ENCODE measurements around the gene IL1R2. TPM values are rescaled to one million over a fixed set of nuclear protein-coding genes. Genes with fewer than 3 reads are reported as not detected.
A peak's percentile ranks its signal among the peaks of the same experiment; 100 is the strongest.

IL1R2 gene
- total and polyA plus RNA-seq, 2 of the 13 experiments (the other 11 are each of a cell fraction or from before 2014, with no cell fraction given) = 3.6 to 7.3 TPM

DNA sequence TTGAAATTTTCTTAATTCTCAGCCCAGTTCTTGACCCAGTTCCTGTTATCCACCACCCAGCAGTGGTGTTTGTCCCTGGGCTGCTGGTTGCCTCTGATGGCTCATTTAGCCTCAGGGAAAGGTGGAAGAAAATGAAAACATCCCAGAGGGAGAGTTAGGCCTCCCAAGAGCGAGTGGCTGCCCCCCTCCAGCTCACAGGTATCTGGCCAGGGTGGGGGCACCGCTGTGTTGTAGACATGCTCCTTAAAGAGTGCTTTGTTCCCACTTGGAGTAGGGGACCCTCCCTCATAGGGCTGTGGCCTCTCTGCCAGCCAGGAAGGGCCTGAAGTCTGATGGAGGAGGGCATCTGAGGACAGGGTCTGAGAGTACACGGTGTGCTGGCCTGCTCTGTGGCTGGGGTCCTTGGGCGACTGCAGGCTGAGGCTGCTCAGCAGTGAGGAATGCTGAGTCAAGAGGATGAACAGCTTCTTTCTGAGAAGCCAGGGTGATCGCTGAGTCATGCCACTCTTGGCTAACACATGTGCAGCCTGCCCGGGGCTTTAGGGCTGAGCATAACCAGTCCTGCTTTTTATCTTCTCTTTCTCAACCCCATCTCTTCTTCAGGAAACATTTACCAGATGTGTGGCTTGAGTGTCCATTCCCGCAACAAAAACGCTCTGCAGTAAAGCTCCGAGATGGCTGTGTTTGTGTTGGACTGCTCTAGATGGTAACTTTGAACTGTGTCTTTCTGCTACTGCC is 72.3 kb downstream of the IL1R2 start (continued):
- TF ChIP-seq, protein P1, sequence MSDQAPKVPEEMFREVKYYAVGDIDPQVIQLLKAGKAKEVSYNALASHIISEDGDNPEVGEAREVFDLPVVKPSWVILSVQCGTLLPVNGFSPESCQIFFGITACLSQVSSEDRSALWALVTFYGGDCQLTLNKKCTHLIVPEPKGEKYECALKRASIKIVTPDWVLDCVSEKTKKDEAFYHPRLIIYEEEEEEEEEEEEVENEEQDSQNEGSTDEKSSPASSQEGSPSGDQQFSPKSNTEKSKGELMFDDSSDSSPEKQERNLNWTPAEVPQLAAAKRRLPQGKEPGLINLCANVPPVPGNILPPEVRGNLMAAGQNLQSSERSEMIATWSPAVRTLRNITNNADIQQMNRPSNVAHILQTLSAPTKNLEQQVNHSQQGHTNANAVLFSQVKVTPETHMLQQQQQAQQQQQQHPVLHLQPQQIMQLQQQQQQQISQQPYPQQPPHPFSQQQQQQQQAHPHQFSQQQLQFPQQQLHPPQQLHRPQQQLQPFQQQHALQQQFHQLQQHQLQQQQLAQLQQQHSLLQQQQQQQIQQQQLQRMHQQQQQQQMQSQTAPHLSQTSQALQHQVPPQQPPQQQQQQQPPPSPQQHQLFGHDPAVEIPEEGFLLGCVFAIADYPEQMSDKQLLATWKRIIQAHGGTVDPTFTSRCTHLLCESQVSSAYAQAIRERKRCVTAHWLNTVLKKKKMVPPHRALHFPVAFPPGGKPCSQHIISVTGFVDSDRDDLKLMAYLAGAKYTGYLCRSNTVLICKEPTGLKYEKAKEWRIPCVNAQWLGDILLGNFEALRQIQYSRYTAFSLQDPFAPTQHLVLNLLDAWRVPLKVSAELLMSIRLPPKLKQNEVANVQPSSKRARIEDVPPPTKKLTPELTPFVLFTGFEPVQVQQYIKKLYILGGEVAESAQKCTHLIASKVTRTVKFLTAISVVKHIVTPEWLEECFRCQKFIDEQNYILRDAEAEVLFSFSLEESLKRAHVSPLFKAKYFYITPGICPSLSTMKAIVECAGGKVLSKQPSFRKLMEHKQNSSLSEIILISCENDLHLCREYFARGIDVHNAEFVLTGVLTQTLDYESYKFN (CRISPR knock-in tag; conservative IDR thresholded peaks at IDR 0.05) = no peak; the same call in none of the 2 replicates
- TF ChIP-seq ZNF839 (CRISPR knock-in tag; IDR thresholded peaks at IDR 0.05; ENCODE audit: borderline replicate concordance) (0 out of 2 replicates have a peak, but pooled peaks have one; percentile 51), SP4 (CRISPR knock-in tag; IDR thresholded peaks at IDR 0.05) (peak; percentile 47; the same call in 1 of the 2 replicates), MXD4 (CRISPR knock-in tag; IDR thresholded peaks at IDR 0.05) (peak; percentile 81; the same call in 1 of the 2 replicates), ZMYM4 (CRISPR knock-in tag; IDR thresholded peaks at IDR 0.05) (0 out of 2 replicates have a peak, but pooled peaks have one; percentile 31), SALL1 (CRISPR knock-in tag; IDR thresholded peaks at IDR 0.05) (peak; percentile 90), HDAC1 (CRISPR knock-in tag; IDR thresholded peaks at IDR 0.05) (peak; percentile 71; the same call in 1 of the 2 replicates), ZNF12 (CRISPR knock-in tag; IDR thresholded peaks at IDR 0.05) (peak; percentile 74), ZNF557 (CRISPR knock-in tag; IDR thresholded peaks at IDR 0.05) (0 out of 2 replicates have a peak, but pooled peaks have one; percentile 34), ZNF124 (CRISPR knock-in tag; IDR thresholded peaks at IDR 0.05) (0 out of 2 replicates have a peak, but pooled peaks have one; percentile 32), IRF2 (CRISPR knock-in tag; IDR thresholded peaks at IDR 0.05) (peak; percentile 65; the same call in 1 of the 2 replicates), ZNF547 (CRISPR knock-in tag; IDR thresholded peaks at IDR 0.05) (peak; percentile 66; the same call in 1 of the 2 replicates), ZNF777 (CRISPR knock-in tag; IDR thresholded peaks at IDR 0.05) (peak; percentile 23; the same call in 1 of the 2 replicates), DNMT1 (CRISPR knock-in tag; IDR thresholded peaks at IDR 0.05) (0 out of 2 replicates have a peak, but pooled peaks have one; percentile 33), HOXA3 (CRISPR knock-in tag; IDR thresholded peaks at IDR 0.05) (peak; percentile 36; the same call in 1 of the 2 replicates), HDAC2 (CRISPR knock-in tag; IDR thresholded peaks at IDR 0.05) (peak; percentile 81), ZNF567 (CRISPR knock-in tag; IDR thresholded peaks at IDR 0.05; ENCODE audit: borderline replicate concordance) (no peak), MATR3 (CRISPR knock-in tag; IDR thresholded peaks at IDR 0.05) (no peak), AGO2 (optimal IDR thresholded peaks at IDR 0.05; ENCODE audit: low read depth, low read length) (peak; percentile 67), KAT7 (CRISPR knock-in tag; IDR thresholded peaks at IDR 0.05; ENCODE audit: borderline replicate concordance) (peak; percentile 80; the same call in 1 of the 2 replicates)
- TF ChIP-seq, protein P2, sequence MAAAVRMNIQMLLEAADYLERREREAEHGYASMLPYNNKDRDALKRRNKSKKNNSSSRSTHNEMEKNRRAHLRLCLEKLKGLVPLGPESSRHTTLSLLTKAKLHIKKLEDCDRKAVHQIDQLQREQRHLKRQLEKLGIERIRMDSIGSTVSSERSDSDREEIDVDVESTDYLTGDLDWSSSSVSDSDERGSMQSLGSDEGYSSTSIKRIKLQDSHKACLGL (CRISPR knock-in tag; IDR thresholded peaks at IDR 0.05) = peak; percentile 49; the same call in 1 of the 2 replicates
- TF ChIP-seq, protein P3, sequence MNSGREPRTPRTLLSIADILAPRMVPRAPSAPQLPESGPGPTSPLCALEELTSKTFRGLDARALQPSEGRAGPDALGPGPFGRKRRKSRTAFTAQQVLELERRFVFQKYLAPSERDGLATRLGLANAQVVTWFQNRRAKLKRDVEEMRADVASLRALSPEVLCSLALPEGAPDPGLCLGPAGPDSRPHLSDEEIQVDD (CRISPR knock-in tag; IDR thresholded peaks at IDR 0.05; ENCODE audit: borderline replicate concordance) = no peak
- TF ChIP-seq, protein P4, sequence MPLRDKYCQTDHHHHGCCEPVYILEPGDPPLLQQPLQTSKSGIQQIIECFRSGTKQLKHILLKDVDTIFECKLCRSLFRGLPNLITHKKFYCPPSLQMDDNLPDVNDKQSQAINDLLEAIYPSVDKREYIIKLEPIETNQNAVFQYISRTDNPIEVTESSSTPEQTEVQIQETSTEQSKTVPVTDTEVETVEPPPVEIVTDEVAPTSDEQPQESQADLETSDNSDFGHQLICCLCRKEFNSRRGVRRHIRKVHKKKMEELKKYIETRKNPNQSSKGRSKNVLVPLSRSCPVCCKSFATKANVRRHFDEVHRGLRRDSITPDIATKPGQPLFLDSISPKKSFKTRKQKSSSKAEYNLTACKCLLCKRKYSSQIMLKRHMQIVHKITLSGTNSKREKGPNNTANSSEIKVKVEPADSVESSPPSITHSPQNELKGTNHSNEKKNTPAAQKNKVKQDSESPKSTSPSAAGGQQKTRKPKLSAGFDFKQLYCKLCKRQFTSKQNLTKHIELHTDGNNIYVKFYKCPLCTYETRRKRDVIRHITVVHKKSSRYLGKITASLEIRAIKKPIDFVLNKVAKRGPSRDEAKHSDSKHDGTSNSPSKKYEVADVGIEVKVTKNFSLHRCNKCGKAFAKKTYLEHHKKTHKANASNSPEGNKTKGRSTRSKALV (CRISPR knock-in tag; IDR thresholded peaks at IDR 0.05) = peak; percentile 77
- TF ChIP-seq, protein P5, sequence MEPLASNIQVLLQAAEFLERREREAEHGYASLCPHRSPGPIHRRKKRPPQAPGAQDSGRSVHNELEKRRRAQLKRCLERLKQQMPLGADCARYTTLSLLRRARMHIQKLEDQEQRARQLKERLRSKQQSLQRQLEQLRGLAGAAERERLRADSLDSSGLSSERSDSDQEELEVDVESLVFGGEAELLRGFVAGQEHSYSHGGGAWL (CRISPR knock-in tag; IDR thresholded peaks at IDR 0.05) = 0 out of 2 replicates have a peak, but pooled peaks have one; percentile 58
